Body of pancreas (tissue), 4 donors: ENCODE measurements around the gene NPAS2. TPM values are rescaled to one million over a fixed set of nuclear protein-coding genes. Genes with fewer than 3 reads are reported as not detected.

Source experiments
- ATAC-seq: fragments of 150-250 bp; one replicate; pipeline ENCODE4 v1.9.1; 2016
- DNase-seq, 4 donors: peaks; one replicate each; pipeline ENCODE4 v3.0.0-alpha.2; 2019
- H3K27ac ChIP-seq, 4 donors: fragments of 200-600 bp; sonication (generic); 1 replicate in 3 of 4; 2 replicates in 1 of 4; pipeline versions ENCODE4 v1.5.1 to v1.6.1; 2016 to 2019; ENCODE audit warnings: mild to moderate bottlenecking in 1 of 4, mixed read lengths in 1 of 4, moderate library complexity in 1 of 4
- H3K27me3 ChIP-seq, 2 donors: fragments of 200-600 bp; sonication (generic); one replicate each; pipeline ENCODE4 v1.6.0; 2016; ENCODE audit warnings: mild to moderate bottlenecking in 1 of 2
- H3K36me3 ChIP-seq, 2 donors: fragments of 200-600 bp; sonication (generic); replicated peaks in 1 of 2; 2 replicates each; pipeline ENCODE4 v1.5.1; 2016; ENCODE audit warnings: low read depth in 2 of 2; ENCODE audit not compliant: insufficient read depth in 1 of 2
- H3K4me1 ChIP-seq: fragments of 200-600 bp; sonication (generic); one replicate; pipeline ENCODE4 v1.6.0; 2016
- H3K4me3 ChIP-seq, 2 donors: fragments of 200-600 bp; sonication (generic); 1 replicate in 1 of 2; 2 replicates in 1 of 2; pipeline ENCODE4 v1.5.1; 2016 to 2019
- H3K9me3 ChIP-seq, 3 donors: fragments of 200-600 bp; sonication (generic); 1 replicate in 2 of 3; 2 replicates in 1 of 3; pipeline ENCODE4 v1.5.1; 2016
- POLR2A ChIP-seq, 3 donors: fragments of 450-650 bp; IDR thresholded peaks; one replicate each; pipeline ENCODE4 v1.6.1; 2016; ENCODE audit warnings: antibody characterized with exemption in 3 of 3, mild to moderate bottlenecking in 2 of 3
- WGBS, 2 donors: methylation state at CpG; one replicate each; pipeline ENCODE4 v1.1.5; 2017; 5-methylcytosine and 5-hydroxymethylcytosine counted together
- intact Hi-C: fragments of 100-400 bp; cut with DNase I; formaldehyde crosslinking; loops from one replicate; pipeline ENCODE4 v1.15.1; 2023
- total RNA-seq, 2 donors: library from RNA; depleted of rRNA; stranded (reverse); fragments of >200 nt; gene quantifications; one replicate each; pipeline ENCODE4 v1.1.0, GENCODE V29; 2016
- TF ChIP-seq, protein P1 (sequence below), 7 experiments: fragments of 450-650 bp in 4 of 7; fragments of 200-600 bp in 3 of 7; sonication (generic) in 3 of 7; IDR thresholded peaks; one replicate each; pipeline ENCODE4 v1.5.1; 2016 to 2019; ENCODE audit warnings: antibody characterized with exemption in 7 of 7

NPAS2 gene
- total RNA-seq, 2 donors from 2014 or later, result 32.7 to 51.7 TPM

DNA sequence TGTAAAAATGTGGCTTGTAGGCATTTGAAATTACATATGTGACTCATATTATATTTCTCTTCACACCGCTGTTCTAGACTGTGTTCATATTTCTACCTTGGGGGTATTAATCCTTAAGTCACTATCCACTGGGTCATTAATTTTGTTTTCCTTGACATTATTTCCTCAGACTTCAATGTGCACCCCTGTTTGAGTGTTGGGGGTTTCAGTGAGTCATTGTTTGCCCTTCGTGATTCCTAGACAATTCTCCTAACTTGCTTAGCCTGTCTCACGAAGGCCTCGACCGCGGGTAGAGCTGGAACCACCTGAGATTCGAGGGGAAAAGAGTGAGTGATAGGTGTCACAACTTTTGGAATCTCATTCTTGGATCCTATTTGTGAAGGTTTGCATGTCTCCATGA, 35.1 kb downstream of the NPAS2 start:
- ATAC-seq (no peak), DNase-seq (no peak)
- WGBS, 2 donors, result 81 to 90% methylated on average over 7 of the region's 7 CpGs
- TF ChIP-seq POLR2A (IDR thresholded peaks at IDR 0.05), result no peak
- TF ChIP-seq, protein P1, sequence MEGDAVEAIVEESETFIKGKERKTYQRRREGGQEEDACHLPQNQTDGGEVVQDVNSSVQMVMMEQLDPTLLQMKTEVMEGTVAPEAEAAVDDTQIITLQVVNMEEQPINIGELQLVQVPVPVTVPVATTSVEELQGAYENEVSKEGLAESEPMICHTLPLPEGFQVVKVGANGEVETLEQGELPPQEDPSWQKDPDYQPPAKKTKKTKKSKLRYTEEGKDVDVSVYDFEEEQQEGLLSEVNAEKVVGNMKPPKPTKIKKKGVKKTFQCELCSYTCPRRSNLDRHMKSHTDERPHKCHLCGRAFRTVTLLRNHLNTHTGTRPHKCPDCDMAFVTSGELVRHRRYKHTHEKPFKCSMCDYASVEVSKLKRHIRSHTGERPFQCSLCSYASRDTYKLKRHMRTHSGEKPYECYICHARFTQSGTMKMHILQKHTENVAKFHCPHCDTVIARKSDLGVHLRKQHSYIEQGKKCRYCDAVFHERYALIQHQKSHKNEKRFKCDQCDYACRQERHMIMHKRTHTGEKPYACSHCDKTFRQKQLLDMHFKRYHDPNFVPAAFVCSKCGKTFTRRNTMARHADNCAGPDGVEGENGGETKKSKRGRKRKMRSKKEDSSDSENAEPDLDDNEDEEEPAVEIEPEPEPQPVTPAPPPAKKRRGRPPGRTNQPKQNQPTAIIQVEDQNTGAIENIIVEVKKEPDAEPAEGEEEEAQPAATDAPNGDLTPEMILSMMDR (IDR thresholded peaks at IDR 0.05), result no peak
- H3K36me3 ChIP-seq, result no peaks in the 10 kb centered on the region
- H3K4me3 ChIP-seq, result no peak overlapping the region
- H3K27ac ChIP-seq, result no peak overlapping the region
- no peaks in the 10 kb centered on the region for H3K9me3 ChIP-seq
- intact Hi-C loops, result no loop called here
- H3K27me3 ChIP-seq, result no peaks in the 10 kb centered on the region
- peaks cover 25% of the 10 kb centered on the region for H3K4me1 ChIP-seq

DNA sequence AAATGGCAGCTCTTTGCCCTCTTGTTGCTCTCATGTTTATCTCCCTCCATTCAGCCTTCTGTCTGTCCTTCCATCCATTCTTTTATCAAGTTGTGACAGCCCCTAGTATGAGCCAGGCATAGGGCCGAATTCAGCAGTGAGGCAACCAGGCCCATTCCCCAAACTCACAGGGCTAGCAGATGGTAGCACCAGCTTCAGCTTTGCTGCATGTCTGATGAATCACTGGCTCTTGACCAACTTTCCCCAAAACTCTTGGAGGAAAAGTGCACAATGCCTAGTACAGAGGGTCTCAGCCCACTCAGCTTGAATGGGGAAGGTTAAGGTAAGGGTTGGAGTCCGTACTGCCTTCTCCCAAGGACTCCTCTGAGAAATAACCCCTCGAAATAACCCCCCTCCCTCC, 35.7 kb downstream of the NPAS2 start:
- Histone ChIP-seq H3K27me3 (no peaks in the 10 kb centered on the region), H3K4me1 (peaks cover 25% of the 10 kb centered on the region), H3K27ac (no peak overlapping the region), H3K36me3 (no peaks in the 10 kb centered on the region), H3K4me3 (no peak overlapping the region), H3K9me3 (no peaks in the 10 kb centered on the region)
- intact Hi-C loops, result no loop called here
- ATAC-seq, result no peak
- 73 to 76% methylated on average over 3 of the region's 3 CpGs for WGBS, 2 donors
- DNase-seq, result no peak
- TF ChIP-seq, protein P1 (IDR thresholded peaks at IDR 0.05), result no peak
- no peak for TF ChIP-seq POLR2A (IDR thresholded peaks at IDR 0.05)

DNA sequence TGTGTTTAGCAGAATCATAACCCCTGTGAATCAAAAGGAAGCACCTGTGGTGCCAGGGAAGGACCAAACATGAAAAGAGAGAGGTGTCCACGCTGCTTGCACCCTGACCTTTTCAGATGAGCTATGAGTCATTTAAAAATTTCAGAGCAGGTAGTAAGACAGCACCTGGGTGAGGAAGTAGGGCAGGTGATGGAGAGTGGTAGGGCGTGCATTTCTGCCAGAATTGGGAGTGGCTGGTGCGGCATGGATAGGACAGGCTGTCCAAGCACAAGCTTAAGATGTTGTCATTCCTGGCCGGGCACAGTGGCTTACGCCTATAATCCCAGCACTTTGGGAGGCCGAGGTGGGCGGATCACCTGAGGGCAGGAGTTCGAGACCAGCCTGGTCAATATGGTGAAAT, 36.8 kb downstream of the NPAS2 start:
- Histone ChIP-seq H3K4me3 (no peak overlapping the region), H3K9me3 (no peaks in the 10 kb centered on the region), H3K27ac (no peak overlapping the region), H3K27me3 (no peaks in the 10 kb centered on the region), H3K36me3 (no peaks in the 10 kb centered on the region), H3K4me1 (peaks cover 33% of the 10 kb centered on the region)
- 80 to 83% methylated on average over 4 to 8 of the region's 8 CpGs for WGBS, 2 donors
- TF ChIP-seq, protein P1 (IDR thresholded peaks at IDR 0.05), result no peak
- ATAC-seq (no peak), DNase-seq (no peak)
- intact Hi-C loops, result no loop called here

DNA sequence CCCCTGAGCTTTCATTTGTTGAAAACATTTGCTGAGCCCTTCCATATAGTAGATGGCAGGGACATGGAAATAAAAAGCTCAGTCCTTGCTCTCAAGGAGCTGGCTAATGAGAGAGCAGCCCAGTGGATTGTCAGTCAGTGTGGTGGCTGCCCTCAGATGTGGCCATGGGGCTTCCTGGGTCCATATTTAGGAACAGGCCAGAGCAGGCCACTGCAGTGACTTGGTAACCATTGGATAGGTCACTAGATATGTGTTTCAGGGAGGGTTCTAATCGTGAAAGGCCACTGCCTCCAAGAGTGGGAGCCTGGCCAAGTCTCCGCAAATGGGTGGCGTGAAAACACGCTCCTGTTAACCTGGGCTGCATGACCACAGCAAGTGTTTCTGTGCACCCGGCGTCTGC, 37.4 kb downstream of the NPAS2 start:
- no peaks in the 10 kb centered on the region for H3K36me3 ChIP-seq
- TF ChIP-seq, protein P1 (IDR thresholded peaks at IDR 0.05), result no peak
- TF ChIP-seq POLR2A (IDR thresholded peaks at IDR 0.05), result no peak
- H3K9me3 ChIP-seq, result no peaks in the 10 kb centered on the region
- no peak overlapping the region for H3K27ac ChIP-seq
- no peak overlapping the region for H3K4me3 ChIP-seq
- peaks cover 39% of the 10 kb centered on the region for H3K4me1 ChIP-seq
- H3K27me3 ChIP-seq, result no peaks in the 10 kb centered on the region
- WGBS, 2 donors, result 49 to 52% methylated on average over 6 of the region's 6 CpGs
- intact Hi-C loops, result no loop called here
- no peak for DNase-seq
- ATAC-seq, result no peak

DNA sequence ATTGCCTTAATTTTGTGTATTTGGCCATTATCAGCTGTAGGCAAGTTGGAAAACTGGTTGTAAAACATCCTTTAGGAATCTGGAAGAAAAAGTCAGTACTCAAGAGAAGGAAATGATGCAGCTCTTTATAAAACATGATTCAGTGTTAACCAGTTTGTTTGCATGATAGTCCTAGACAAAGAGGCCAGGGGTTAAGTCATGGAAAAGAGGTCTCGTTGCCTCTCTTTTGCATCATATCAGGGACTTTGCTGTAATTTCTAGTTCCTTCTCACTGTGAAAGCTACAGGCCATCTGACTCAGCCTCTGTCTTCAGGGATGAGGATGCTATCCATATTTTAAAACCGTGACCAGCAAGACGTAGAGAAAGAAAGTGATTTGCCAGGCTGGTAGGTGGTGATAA, 38.0 kb downstream of the NPAS2 start:
- ATAC-seq, result no peak
- intact Hi-C loops, result no loop called here
- 84 to 85% methylated on average over 3 of the region's 3 CpGs for WGBS, 2 donors
- no peaks in the 10 kb centered on the region for H3K36me3 ChIP-seq
- H3K27ac ChIP-seq, result no peak overlapping the region
- TF ChIP-seq POLR2A (IDR thresholded peaks at IDR 0.05), result no peak
- TF ChIP-seq, protein P1 (IDR thresholded peaks at IDR 0.05), result no peak
- DNase-seq, result no peak
- no peaks in the 10 kb centered on the region for H3K9me3 ChIP-seq
- no peak overlapping the region for H3K4me3 ChIP-seq
- peaks cover 41% of the 10 kb centered on the region for H3K4me1 ChIP-seq
- no peaks in the 10 kb centered on the region for H3K27me3 ChIP-seq
